GOT3 (cell line): ENCODE measurements around the gene FBXO33.

Source experiments
- DNase-seq: peaks from one replicate; lab custom pipeline; 2025; ENCODE audit warnings: mixed read lengths; lab: John Stamatoyannopoulos, UW

Gene FBXO33, protein sequence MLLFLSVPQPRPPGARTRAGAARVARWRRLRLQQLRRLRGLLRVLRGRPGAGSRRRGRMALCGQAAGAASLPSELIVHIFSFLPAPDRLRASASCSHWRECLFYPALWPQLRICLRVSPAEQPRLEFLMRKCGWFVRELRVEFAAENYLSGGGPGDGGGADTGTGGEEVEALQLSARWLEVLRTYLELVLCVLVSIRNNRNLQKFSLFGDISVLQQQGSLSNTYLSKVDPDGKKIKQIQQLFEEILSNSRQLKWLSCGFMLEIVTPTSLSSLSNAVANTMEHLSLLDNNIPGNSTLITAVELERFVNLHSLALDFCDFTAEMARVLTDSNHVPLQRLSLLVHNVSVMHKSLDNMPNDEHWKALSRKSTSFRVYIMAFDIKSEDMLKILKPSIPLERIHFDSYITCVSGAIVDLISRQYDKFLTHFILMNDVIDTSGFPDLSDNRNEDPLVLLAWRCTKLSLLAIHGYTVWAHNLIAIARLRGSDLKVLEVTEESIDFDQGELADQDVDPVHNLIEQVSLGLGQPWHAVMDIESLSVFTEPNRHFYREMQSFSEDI

GRCh38 chr14:39432179-39432618 lies at the start of gene FBXO33:
Gene FBXO33, minus strand, starts transcription at chr14:39432433. Its CDS starts 271 bp downstream, at chr14:39432162.
- peak; percentile 76 for DNase-seq

DNA sequence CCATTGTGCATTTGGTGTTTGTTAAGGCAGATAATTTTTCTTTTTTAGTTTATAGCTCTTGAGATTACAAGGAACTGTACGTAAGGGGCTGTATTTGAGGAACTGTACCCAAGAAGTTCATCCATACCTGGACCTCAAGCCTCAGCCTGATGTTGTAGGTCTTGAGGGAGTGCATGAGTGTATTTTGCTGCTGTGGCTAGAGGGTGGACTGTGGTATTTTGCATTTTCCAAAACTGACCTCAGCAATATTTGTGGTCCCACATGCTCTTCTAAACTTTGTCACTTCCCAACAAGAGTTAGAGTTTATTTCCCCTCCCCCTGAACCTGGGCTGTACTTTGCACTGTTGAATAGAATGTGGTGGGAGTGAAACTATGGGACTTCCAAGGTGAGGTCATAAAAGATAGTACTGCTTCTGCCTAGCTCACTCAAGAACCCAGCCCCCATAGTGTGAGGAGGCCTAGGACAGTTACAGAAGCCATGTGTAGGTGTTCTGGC lies 42.2 kb upstream of the FBXO33 start:
- no peak for DNase-seq

GRCh38 chr14:39472078-39472477 lies 39.8 kb upstream of the FBXO33 start:
- no peak for DNase-seq

DNA sequence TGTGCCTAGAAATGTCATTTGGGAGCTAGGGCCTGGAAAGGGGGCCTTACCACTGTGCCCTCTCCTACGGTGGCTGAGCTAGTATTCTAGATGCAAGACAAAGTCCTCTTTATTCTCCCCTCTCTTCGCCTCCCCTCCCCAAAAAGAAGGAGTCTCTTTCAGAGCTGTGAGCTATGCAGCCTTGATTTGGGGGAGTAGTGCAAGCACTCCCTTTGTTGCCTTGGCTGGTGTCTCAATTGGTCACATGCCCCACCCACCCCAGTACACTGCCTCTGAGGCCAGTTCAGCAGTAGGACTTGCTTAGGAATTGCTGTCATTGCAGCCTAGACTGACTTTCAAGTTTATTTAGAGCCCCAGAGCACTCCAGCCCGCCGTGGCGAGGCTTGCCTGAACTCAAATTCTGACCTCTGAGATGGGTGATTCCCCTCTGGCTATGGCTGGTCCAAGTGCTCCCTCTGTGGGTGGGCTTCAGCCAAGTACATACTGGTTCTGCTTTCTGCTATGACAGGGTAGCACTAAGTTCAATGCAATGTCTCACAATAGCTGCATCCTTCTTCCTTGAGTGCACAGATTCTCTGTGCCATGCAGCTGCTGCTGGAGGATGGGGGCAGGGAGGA lies 37.0 kb upstream of the FBXO33 start:
- no peak for DNase-seq

DNA sequence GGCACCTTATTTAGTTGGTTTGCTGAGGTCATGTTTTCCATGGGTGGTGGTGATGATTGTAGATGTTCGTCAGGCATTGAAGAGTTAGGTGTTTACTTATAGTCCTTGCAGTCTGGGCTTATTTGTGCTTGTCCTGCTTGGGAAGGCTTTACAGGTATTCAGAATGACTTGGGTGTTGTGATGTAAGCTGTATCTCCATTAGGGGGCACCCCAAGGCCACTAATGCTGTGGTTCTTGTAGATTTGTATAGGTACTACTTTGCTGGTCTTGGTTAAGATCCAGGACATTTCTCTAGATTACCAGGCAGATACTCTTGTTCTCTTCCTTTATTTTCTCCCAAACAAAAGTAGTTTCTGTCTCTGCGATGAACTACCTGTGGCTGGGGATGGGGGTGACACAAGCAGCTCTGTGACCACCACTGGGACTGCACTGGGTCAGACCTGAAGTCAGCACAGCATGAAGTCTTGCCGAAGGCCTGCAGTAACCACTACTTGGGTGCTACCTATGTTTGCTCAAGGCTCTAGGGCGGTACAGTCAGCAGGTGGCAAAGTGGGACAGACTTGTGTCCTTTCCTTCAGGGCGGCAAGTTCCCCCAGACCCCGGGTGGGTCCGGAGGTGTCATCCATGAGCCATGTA lies 35.8 kb upstream of the FBXO33 start:
- no peak for DNase-seq

DNA sequence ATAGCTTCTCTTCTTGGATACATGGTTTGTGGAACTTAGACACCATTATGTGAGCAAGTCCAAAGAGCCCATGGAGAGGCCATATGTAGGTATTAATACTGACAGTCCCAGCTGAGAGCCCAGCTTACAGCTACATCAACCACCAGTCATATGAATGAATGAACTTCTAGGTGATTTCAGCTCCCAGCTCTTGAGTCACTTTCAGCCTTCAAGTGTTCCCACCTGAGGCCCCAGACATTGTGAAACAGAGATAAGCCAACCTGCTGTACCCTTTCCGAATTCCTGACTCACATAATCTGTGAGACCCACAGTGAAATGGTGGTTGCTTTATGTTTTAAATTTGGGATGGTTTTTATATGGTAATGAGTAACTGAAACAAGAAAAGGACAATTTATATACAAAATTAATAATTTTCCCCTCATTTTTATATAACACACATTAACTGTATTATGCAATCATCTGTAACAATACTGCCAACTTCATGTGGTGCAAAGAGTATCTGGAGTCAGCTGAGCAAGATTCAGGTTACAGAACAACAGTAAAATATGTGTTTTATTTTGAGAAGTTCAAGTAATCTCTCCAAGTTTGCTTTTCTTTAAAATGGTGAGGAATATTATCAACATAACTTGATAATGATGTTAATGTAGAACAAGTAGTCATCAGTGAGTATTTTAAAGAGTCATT lies 27.7 kb upstream of the FBXO33 start:
- no peak for DNase-seq

GRCh38 chr14:39456702-39457250 lies 24.5 kb upstream of the FBXO33 start:
- no peak for DNase-seq

- DNase-seq: no peak
These were observed 22.8 kb upstream of the FBXO33 start for GRCh38 chr14:39454906-39455539.

- no peak for DNase-seq
These were observed 20.4 kb upstream of the FBXO33 start for GRCh38 chr14:39452680-39453079.

- no peak for DNase-seq
These were observed 19.6 kb upstream of the FBXO33 start for GRCh38 chr14:39451811-39452210.

GRCh38 chr14:39447175-39447661 lies 15.0 kb upstream of the FBXO33 start:
- no peak for DNase-seq

GRCh38 chr14:39446131-39446744 lies 14.0 kb upstream of the FBXO33 start:
- no peak for DNase-seq

- peak; percentile 6 for DNase-seq
These were observed 10.1 kb upstream of the FBXO33 start for GRCh38 chr14:39442293-39442692.

DNA sequence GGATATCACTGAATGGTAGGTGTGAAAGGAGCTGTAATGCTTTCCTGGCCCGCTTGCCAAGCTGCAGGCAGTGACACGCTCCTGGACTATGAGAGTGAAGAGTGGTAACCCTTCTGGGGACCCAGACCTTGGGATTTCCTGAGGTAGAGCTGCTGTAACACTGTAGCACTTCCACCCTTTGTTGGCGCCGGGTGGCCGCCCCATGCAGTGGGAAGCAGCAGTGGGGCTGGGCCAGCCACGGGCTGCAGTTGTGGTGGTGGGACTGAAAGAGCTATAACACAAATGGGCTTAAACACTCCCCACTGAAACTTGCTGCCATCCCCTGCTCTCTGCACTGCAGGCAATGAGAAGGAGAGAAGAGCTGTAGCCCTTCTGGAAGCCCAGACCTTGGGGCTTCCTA lies 9.6 kb upstream of the FBXO33 start:
- no peak for DNase-seq

DNA sequence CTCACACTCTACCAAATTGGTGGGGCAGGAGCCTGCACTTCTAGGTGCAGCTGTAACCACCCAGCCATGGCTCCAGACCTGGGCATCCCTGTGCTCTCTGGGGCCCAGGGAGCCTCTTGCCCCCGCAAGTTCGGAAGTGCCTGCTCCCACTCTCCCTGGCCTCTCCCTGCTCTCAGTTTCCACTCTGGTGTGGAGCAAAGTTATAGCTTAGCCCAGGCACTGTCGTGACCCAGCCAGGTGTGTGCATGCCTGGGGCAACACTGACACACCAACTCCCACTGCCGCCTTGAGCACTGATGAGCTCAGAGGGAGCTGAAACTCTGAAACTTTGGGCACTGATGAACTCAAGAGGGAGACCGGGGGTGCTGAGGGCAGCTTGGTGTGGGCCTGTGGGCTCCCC lies 8.7 kb upstream of the FBXO33 start:
- DNase-seq: no peak

- no peak for DNase-seq
These were observed 3.0 kb upstream of the FBXO33 start for GRCh38 chr14:39435241-39435640.

DNA sequence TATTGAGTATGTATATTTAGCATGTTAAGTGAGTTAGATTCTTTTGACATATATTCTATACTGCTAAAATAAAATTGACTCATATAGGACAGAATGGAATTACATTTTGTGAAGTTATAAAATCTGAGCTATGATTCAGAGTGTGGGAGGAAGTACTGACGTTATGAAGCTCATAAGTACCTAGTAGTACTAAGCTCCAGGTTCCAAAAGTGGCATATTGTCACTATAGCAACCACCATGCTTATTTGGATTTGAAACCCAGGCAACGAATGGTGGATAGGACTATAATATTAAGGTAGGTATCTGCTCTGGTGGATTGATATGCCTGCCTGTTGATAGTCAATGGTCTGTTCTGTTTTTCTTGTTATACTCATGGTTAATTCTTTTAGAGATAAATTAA lies 2.2 kb upstream of the FBXO33 start:
- no peak for DNase-seq

GRCh38 chr14:39433452-39433813 lies 1.2 kb upstream of the FBXO33 start:
- no peak for DNase-seq

DNA sequence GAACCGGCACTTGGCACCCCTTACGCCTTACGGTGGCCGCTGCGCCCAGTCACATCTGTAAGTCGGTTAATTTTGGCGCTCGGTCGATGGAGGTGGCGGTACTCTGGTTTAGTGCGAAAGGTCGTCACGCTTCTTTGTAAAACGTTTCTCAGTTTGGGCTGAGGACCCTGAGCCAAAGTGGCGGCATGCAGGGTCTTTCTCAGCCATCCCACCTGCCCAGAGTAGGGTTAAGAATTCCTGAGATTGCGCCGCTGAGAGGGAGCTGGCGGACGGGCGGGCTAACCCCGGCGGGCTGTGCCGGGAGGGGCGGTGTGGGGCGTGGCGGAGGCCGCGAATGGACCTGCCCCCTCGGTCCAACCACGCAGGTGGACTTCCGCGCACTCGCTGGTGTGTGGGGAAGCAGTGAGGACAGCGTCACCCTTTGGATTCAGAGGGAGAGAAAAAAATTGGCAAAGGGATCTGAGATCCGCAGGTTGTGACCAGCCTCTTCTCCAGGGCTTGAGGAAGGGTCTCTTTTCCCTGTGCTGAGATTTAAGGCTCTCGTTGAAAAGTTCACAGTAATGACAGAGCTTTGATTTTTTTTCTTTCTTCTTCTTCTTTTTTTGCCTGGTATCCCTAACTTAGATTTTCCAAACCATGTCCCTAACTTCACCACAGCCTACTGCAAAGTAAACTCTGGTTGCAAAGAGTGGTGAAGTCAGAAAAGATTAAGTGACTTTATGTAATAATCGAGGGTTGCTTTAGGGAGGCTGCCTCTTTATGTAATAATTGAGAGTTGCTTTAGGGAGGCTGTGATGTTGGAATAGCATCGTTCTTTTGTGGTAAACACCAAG lies 602 bp upstream of the FBXO33 start:
- DNase-seq: peak; percentile 37
